Stimulated activated CD8-positive, alpha-beta memory T cell treated with anti-CD3 and anti-CD28 coated beads, Interleukin-2, amount 100 ng/mL, for 48 hours (primary cell): ENCODE measurements around the gene ANKRD60.
A peak's percentile ranks its signal among the peaks of the same experiment; 100 is the strongest.

Experiments used
- DNase-seq, 2 donors: peaks; one replicate each; pipeline ENCODE4 v3.0.0-alpha.2; 2020; ENCODE audit warnings: low read depth in 2 of 2

Gene ANKRD60

GRCh38 chr20:58194175-58194791 is 34.2 kb downstream of the ANKRD60 start:
- no peak for DNase-seq

DNA sequence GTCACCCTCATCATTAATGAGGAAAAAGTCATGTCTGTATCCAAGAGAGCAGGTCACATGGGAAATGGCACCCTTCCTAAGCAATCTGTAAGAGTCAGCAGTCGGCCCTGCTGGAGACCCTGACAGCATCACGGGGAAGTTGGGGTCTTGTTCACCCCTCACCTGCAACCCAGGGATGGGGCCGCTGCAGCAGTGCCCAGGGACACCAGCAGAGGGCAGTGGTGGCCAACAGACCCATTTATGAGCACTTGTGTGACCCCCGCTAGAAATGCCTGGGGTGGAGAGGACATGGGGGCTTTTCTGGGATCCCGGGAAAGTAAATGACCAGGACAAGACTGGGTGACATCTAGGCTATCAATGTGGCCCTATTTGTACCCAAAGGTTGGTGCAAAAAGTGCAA is 35.9 kb downstream of the ANKRD60 start:
- DNase-seq: peak in 1 of 2 donors; percentile 25

DNA sequence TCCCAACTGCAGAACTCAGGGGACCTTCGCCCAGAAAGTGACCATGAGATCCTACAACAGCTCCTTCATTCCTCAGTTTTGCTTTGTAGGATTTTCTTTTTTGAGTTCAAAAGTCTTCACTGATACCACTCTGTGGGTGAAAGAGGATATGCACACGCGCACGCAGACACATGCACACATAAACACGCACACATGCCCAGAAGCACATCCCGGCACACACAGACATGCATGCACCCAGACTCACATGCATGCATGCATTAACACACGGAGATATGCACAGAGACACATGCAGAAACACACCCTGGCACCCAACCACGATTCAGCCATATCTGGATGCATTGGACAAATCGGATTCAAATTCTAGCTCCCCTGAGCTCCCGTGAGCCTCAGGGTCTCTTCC is 36.4 kb downstream of the ANKRD60 start:
- DNase-seq: no peak

- no peak for DNase-seq
Observed at GRCh38 chr20:58188527-58188926, 39.9 kb downstream of the ANKRD60 start.

DNA sequence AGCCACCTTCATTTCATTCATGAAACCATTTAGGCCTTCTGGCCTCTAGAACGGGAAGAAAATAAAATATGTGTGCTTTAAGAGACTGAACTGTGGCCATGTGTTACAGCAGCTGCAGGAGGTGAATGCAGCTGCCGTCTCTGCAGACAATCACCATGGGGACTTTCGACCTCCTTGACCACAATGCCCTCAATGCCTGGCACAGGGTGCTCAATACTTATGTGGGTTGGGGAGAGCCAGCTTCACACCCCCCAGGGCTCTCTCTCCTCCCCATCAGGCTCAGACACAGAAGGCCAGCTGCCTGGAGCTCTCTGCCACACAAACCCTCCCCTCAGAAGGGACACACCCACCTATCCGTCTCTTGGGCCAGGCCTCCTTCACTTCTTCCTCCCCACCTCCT is 43.5 kb downstream of the ANKRD60 start:
- DNase-seq: no peak

DNA sequence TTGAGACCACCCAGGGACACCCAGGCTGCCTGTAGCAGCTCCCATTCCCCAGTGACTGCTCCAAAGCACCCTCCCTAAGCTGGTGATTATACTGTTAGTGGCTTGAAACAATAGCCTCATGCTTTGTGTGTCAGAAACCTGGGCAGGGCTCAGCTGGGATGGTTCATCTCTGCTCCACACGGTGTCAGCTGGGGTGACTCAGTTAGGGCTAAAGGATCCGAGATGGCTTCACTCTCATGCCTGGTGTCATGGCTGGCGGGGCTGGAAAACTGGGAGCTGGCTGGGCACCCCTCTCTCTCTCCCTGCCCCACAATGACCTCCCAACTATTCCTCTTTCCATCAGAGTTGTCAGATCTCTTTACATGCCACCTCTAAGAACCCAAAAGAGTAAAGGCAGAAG is 44.4 kb downstream of the ANKRD60 start:
- DNase-seq: no peak

DNA sequence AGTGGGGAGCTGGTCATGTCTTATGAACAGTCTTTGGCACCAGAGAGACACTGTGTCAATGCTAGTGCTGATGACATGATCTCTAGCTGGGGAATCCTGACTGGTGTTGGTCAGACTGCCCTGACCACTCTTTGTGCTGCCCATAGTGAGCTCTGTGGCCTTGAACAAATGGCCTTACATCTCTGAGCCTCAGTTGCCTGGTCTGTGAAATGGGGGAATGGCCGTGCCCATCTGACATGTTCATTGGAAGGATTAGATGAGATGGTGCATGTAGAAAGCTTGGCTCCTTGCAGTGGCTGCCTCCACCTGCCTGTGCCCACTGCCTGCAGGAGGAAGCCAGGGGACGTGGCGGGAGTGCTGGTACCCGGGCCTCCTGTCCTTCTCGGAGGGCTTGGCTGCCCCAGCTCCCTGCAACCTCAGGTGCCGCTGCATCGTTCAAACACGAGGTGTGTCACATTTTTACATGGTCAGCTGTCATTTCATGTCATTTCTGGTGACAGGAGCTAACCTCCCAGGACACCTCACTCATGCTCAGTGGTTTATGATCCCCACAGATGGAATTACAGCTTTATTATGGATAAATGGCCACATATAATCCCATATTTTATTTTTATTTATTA is 45.8 kb downstream of the ANKRD60 start:
- no peak for DNase-seq

- DNase-seq: peak; percentile 45 to 49
Observed at GRCh38 chr20:58179432-58180099, 48.9 kb downstream of the ANKRD60 start.

DNA sequence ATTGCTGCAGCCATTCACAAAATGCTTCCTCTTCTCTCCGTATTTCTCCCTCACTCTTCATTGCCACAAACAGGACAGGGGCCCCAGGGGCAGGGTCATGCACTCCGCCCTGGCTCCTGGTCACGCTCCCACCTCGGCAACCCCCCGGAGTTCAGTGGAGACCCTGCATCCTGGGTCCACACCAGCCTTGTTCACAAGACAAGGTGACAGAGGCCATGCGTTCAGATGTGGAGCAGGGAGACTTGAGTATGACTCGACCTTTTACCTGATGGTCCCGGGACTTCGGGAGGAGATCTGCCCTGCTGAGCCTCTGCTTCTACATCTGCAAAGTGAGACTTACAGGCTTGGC is 49.4 kb downstream of the ANKRD60 start:
- no peak for DNase-seq

DNA sequence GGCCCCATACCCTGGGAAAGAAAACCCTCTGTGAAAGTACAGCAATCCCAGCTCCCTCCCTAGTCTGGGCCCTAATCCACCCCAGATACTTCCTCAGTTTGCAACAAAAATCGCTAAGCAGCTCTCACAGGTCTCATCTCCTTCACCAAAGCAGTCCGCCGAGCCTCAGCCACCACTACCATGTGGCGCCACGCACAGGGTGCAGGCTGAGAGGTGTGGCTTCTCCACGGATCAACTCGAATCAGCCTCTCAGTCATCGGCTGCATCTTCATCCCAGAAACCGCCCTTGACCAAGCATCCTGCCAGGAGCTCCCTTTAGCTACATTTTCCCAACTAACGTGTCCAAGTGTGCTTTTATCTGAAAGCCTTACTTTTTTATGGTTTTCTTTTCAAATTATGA is 50.7 kb downstream of the ANKRD60 start:
- DNase-seq: no peak

DNA sequence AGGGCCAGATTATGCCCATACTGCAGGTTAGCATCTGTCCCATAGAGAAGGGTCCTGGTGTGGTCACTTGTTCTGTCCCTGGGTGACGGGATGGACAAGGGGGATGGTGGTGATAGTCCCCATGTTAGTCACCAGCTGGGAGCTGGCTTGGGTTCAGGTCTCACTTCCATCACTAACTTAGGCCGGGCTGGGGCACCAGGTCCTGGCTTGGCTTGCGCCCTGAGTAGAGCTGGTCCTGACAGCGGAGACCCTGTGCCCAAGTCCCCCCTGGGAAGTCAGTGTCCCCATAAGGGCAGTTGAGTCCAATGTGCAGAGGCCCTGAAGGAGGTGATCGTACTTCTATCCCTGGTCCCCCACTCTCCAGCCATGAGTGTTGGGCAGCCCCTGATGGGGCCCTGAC is 52.6 kb downstream of the ANKRD60 start:
- no peak for DNase-seq

GRCh38 chr20:58175425-58175824 is 53.0 kb downstream of the ANKRD60 start:
- no peak for DNase-seq

- DNase-seq: no peak
Observed at GRCh38 chr20:58174708-58175280, 53.7 kb downstream of the ANKRD60 start.

GRCh38 chr20:58173930-58174707 is 54.3 kb downstream of the ANKRD60 start:
- DNase-seq: no peak

DNA sequence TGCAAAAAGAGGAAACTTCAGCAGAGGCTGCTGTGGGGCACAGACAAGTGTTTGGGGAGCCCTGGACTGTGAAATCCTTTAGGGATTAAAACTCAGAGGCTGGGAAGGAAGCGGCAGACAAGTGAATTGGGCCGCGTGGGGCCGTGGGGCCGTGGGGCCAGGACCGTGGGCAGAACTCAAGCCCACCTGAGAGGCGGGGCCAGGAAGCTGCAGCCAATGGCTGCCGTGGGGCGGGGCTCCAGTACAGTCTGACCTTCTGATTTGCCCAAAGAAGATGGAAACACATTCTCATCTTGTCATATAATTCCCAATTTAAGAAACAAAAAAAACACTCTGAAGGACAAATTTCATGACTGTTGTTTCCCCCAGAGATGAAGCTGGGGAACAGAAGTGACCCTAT is 55.4 kb downstream of the ANKRD60 start:
- no peak for DNase-seq

- DNase-seq: no peak
Observed at GRCh38 chr20:58171796-58172425, 56.5 kb downstream of the ANKRD60 start.

GRCh38 chr20:58169450-58169849 is 59.0 kb downstream of the ANKRD60 start:
- DNase-seq: no peak

GRCh38 chr20:58168843-58169242 is 59.6 kb downstream of the ANKRD60 start:
- no peak for DNase-seq

DNA sequence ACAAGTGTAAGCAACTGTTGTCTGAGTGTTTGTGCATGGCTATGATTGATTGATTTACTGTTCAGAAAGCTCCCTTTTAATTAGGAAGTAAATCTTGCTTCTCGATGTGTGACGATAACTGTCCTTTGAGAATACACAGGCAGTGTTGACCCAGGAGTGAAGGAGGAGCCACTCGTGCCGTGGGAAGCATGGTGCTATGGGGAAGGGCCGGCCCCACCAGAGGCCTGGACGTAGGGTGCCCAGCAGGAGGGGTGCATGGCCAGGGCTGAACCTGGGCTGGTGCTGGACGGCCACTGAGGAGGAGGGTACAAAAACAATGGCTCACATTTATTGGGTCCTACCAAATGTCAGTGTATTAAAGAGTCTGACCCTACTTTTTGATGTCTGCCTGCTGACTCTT is 60.7 kb downstream of the ANKRD60 start:
- DNase-seq: no peak
